HEK293T (cell line): Measurements from ENCODE around the gene CAPZA1.
"Not testable (repeated sequence)": the region's sequence is repeated elsewhere in the genome, so short reads cannot be mapped to it uniquely, and the experiment has no call there.

ENCODE experiments used
- CTCF ChIA-PET: fragments of 350-600 bp; formaldehyde crosslinking; extraction: SDS; loops from one replicate; lab custom pipeline; 2021; ENCODE audit warnings: antibody characterized with exemption, inconsistent platforms; lab: Yijun Ruan, JAX
- POLR2A ChIA-PET: fragments of 350-600 bp; formaldehyde crosslinking; extraction: SDS; loops from one replicate; lab custom pipeline; 2020; ENCODE audit warnings: antibody characterized with exemption, inconsistent platforms; lab: Yijun Ruan, JAX
- DNase-seq: peaks from one replicate; pipeline ENCODE4 v3.0.0; 2012; ENCODE audit warnings: mixed read lengths; ENCODE audit errors: extremely low spot score
- ARNT ChIP-seq: fragments of 450-650 bp; IDR thresholded peaks from 2 replicates; pipeline ENCODE4 v1.6.1; 2017; ENCODE audit warnings: mild to moderate bottlenecking
- BHLHE40 ChIP-seq: fragments of 450-650 bp; IDR thresholded peaks from 2 replicates; pipeline ENCODE4 v1.6.1; 2016; ENCODE audit warnings: mild to moderate bottlenecking, moderate library complexity, borderline replicate concordance
- CTBP1 ChIP-seq: fragments of 450-650 bp; IDR thresholded peaks from 2 replicates; pipeline ENCODE4 v1.6.1; 2016; ENCODE audit warnings: borderline replicate concordance
- ELF4 ChIP-seq: fragments of 450-650 bp; IDR thresholded peaks from 2 replicates; pipeline ENCODE4 v1.6.1; 2017; ENCODE audit warnings: antibody characterized with exemption
- FOXA1 ChIP-seq: fragments of 450-650 bp; IDR thresholded peaks from 2 replicates; pipeline ENCODE4 v1.6.1; 2016; ENCODE audit warnings: mild to moderate bottlenecking
- FOXK2 ChIP-seq: fragments of 450-650 bp; IDR thresholded peaks from 2 replicates; pipeline ENCODE4 v1.6.1; 2016; ENCODE audit warnings: mild to moderate bottlenecking
- FOXM1 ChIP-seq: fragments of 450-650 bp; IDR thresholded peaks from 2 replicates; pipeline ENCODE4 v1.6.1; 2017; ENCODE audit warnings: mild to moderate bottlenecking, borderline replicate concordance
- HDGF ChIP-seq: fragments of 450-650 bp; IDR thresholded peaks from 2 replicates; pipeline ENCODE4 v1.6.1; 2017; ENCODE audit warnings: antibody characterized with exemption, borderline replicate concordance
- L3MBTL2 ChIP-seq: fragments of 450-650 bp; conservative IDR thresholded peaks from 2 replicates; pipeline ENCODE4 v1.6.1; 2016; ENCODE audit warnings: mild to moderate bottlenecking
- LEF1 ChIP-seq: fragments of 450-650 bp; IDR thresholded peaks from 2 replicates; pipeline ENCODE4 v1.6.1; 2017; ENCODE audit warnings: mild to moderate bottlenecking, borderline replicate concordance
- NFRKB ChIP-seq: fragments of 450-650 bp; IDR thresholded peaks from 2 replicates; pipeline ENCODE4 v1.6.1; 2016; ENCODE audit warnings: mild to moderate bottlenecking, moderate library complexity
- SP1 ChIP-seq: fragments of 450-650 bp; IDR thresholded peaks from 2 replicates; pipeline ENCODE4 v1.6.1; 2017
- SUZ12 ChIP-seq: fragments of 450-650 bp; IDR thresholded peaks from 2 replicates; pipeline ENCODE4 v1.6.1; 2016; ENCODE audit warnings: mild to moderate bottlenecking
- TARDBP ChIP-seq: fragments of 450-650 bp; IDR thresholded peaks from 2 replicates; pipeline ENCODE4 v1.6.1; 2016
- ZNF384 ChIP-seq: fragments of 450-650 bp; IDR thresholded peaks from 2 replicates; pipeline ENCODE4 v1.6.1; 2016
- TF ChIP-seq, protein P1 (sequence below): fragments of 450-650 bp; IDR thresholded peaks from 2 replicates; pipeline ENCODE4 v1.6.1; 2016

The CAPZA1 gene

DNA sequence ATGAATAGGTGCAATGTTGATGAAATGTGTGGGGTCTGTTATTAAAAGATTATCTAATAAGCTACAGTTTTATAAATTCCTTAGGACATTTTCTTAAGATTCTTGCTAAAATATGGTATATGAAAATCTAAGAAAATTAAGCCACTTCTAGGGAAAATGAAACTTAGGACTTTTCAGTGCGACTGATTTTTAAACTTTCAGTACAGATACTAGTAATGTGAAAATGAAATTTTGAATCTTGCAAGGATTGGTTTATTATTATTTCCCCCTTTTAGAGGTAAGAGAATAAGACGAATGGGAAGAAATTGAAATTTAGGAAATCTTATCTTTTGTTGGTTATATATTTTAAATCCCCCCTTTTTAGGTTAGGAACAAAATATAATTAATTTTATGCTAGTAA lies 16.4 kb downstream of the CAPZA1 start:
- ChIA-PET CTCF (interaction anchor here (0.6 to 1.2 kb wide), 2 partner anchors 12 to 180 kb away, joined by 3 read pairs; no protein-coding TSS in a partner anchor), POLR2A (interaction anchor here (1.3 kb wide), 1 partner anchor 17 kb away, joined by 5 read pairs; the partner anchor contains the start of gene ST7L)
- no peak for TF ChIP-seq ELF4
- no peak for TF ChIP-seq NFRKB
- no peak for TF ChIP-seq TARDBP
- TF ChIP-seq ZNF384 = no peak
- no peak for TF ChIP-seq FOXM1
- TF ChIP-seq HDGF = no peak
- TF ChIP-seq ARNT = no peak
- no peak for TF ChIP-seq SUZ12
- TF ChIP-seq SP1 = no peak
- TF ChIP-seq, protein P1, sequence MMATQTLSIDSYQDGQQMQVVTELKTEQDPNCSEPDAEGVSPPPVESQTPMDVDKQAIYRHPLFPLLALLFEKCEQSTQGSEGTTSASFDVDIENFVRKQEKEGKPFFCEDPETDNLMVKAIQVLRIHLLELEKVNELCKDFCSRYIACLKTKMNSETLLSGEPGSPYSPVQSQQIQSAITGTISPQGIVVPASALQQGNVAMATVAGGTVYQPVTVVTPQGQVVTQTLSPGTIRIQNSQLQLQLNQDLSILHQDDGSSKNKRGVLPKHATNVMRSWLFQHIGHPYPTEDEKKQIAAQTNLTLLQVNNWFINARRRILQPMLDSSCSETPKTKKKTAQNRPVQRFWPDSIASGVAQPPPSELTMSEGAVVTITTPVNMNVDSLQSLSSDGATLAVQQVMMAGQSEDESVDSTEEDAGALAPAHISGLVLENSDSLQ = no peak
- TF ChIP-seq BHLHE40 = no peak
- no peak for TF ChIP-seq FOXK2
- TF ChIP-seq LEF1 = no peak
- no peak for TF ChIP-seq L3MBTL2
- DNase-seq = no peak

DNA sequence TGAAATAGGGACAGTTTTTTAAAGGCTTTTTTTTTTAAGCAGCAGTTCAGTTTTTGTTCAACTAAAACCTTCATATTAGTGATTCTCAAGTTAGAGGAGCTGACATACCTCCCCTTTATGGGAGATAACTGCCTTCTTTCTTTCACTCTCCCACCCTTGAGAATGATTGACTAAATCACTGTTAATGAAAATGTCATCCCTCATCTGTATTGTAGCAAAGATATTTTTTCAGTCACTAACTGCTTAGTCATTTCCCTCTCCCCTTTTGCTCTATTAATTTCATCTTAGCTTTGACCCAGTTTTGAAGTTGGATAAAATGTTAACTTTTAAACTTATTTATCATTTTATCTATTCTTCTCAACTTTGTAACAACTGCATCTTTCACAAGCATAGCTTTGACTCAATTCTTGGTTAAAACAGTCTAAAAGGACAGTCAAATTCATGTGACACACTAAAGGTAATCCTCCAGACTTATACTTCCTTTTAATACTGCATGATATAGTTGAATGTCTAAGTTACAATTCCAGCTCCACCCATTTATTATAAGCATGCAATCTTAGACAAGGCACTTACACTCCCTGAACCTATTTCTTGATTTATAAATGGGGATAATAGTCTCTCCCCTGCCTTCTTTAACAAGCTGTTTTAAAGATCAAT lies 17.1 kb downstream of the CAPZA1 start:
- ChIA-PET CTCF (interaction anchor here (0.6 to 1.4 kb wide), 3 partner anchors 11 to 436 kb away, joined by 3 read pairs; partner anchors contain the start of gene LRIG2), POLR2A (interaction anchor here (1.0 to 2.0 kb wide), 4 partner anchors 18 to 68 kb away, joined by 3 to 12 read pairs (median 4); partner anchors contain the start of genes CAPZA1, MOV10 and ST7L)
- TF ChIP-seq CTBP1 (no peak), FOXM1 (no peak), ELF4 (no peak), L3MBTL2 (no peak), ARNT (no peak)
- no peak for DNase-seq

DNA sequence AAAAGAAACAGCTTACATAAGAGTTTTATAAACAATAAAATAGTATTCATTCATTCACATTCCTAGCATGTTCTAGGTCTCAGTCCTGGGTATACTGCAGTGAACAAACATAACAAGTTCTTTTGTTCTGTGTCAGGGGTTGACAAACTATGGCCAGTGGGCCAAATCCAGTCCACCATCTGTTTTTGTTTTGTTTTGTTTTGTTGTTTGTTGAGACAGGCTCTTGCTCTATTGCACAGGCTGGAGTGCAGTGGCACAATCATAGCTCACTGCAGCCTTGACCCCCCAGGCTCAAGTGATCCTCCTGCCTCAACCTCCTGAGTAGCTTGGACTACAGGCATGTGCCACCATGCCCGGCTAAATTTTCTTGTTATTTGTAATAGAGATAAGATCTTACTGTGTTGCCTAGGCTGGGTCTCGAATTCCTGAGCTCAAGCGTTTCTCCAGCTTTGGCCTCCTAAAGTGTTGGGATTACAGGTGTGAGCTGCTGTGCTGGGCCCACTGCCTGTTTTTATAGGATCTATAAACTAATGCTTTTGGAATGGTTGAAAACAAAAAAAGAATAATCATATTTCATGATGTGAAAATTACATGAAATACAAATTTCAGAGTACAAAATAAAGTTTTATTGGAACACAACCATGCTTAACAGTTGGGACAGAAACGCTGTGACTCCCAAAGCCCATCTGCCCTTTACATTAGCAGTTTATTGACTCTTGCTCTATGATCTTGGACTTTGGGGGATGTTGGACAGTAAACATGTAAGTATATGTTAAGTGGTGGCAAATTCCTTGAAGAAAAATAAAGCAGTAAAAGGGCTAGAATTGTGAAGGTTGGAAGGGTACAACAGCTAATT lies 17.9 kb downstream of the CAPZA1 start:
- ChIA-PET POLR2A (interaction anchor here (1.0 to 2.0 kb wide), 4 partner anchors 18 to 67 kb away, joined by 3 to 12 read pairs (median 4); partner anchors contain the start of genes CAPZA1, MOV10 and ST7L), CTCF (interaction anchor here (1.4 kb wide), 1 partner anchor 435 kb away, joined by 3 read pairs; the partner anchor contains the start of gene LRIG2)
- no peak for DNase-seq
- TF ChIP-seq CTBP1 (peak; percentile 8; the same call in 1 of the 2 replicates), BHLHE40 (no peak)

DNA sequence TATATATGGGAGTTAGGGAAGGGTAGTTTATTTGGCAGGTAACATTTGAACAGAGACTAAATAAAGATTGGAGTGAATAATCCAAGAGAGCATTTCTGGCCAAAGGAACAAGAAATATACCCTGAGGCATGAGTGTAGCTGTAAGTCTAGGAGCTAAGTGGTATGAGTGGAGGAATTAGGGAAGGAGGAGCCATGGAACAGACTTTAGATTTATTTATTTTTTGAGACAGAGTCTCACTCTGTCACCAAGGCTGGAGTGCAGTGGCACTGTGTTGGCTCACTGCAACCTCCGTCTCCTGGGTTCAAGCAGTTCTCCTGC lies 18.4 kb downstream of the CAPZA1 start:
- DNase-seq = no peak
- POLR2A ChIA-PET = interaction anchor here (1.0 to 2.0 kb wide), 3 partner anchors 19 to 67 kb away, joined by 4 to 12 read pairs (median 5); partner anchors contain the start of genes CAPZA1, MOV10 and ST7L
- CTCF ChIA-PET = interaction anchor here (1.4 kb wide), 1 partner anchor 435 kb away, joined by 3 read pairs; the partner anchor contains the start of gene LRIG2
- TF ChIP-seq, protein P1 = 0 out of 2 replicates have a peak, but pooled peaks have one; percentile 18
- TF ChIP-seq FOXA1 = no peak

DNA sequence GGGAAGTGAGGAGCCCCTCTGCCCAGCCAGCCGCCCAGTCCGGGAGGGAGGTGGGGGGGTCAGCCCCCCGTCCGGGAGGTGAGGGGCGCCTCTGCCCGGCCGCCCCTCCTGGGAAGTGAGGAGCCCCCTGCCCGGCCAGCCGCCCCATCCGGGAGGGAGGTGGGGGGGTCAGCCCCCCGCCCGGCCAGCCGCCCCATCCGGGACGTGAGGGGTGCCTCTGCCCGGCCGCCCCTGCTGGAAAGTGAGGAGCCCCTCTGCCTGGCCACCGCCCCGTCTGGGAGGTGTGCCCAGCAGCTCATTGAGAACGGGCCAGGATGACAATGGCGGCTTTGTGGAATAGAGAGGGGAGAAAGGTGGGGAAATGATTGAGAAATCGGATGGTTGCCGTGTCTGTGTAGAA lies 20.8 kb downstream of the CAPZA1 start:
- CTCF ChIA-PET, DNase-seq, POLR2A ChIA-PET: not testable (repeated sequence)

DNA sequence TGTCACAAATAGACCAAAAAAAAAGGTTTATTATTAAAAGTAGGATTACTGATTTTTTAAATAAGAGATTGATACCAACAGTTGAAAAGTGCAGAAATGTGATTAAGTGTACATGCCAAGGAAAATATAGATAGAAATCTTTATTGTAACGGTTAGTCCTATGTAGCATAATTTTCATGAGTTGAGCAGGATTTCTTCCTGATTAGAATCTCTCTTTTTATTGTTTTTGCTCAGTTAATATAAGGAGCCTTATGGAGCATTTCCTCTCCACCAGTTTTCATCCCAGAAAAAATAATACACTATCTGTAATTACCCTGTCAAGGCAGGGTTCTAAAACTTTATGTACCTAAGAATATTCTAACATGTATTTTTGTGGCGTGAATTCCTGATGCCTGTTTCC lies 23.4 kb downstream of the CAPZA1 start:
- no peak for DNase-seq
- no peak for TF ChIP-seq FOXK2
- TF ChIP-seq TARDBP = no peak
- no peak for TF ChIP-seq FOXA1
- no peak for TF ChIP-seq L3MBTL2
- no peak for TF ChIP-seq HDGF
- no peak for TF ChIP-seq SUZ12
- TF ChIP-seq, protein P1 = no peak
- CTCF ChIA-PET = no interaction called here
- POLR2A ChIA-PET = interaction anchor here (1.2 kb wide), 1 partner anchor 31 kb away, joined by 3 read pairs; no protein-coding TSS in a partner anchor

DNA sequence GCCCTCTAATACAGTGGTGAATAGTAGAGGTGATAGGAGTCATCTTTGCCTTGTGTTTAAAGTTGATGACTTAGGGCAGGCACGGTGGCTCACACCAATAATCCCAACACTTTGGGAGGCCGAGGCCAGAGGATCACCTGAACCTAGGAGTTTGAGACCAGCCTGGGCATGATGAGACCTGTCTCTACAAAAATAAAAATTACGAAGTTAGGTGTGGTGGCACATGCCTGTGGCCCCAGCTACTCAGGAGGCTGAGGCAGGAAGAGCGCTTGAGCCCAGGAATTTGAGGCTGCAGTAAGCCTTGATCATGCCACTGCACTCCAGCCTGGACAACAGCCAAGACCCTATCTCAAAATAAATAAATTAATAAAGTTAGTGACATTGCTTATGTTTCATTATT lies 26.6 kb downstream of the CAPZA1 start:
- TF ChIP-seq, protein P1 = no peak
- TF ChIP-seq NFRKB (no peak), FOXK2 (no peak), FOXA1 (no peak)
- DNase-seq = no peak
- ChIA-PET POLR2A (no interaction called here), CTCF (no interaction called here)
